DND-41 (cell line): ENCODE data around the gene MFAP4.

ENCODE experiments used
- ATAC-seq: fragments of 200-7000 bp; cut with Tn5 transposase; 3 replicates; pipeline ENCODE4 v1.9.1; 2021; ENCODE audit warnings: low read depth; ENCODE audit not compliant: insufficient read depth
- DNase-seq: peaks from one replicate; pipeline ENCODE4 v3.0.0-alpha.2; 2020
- H2AFZ ChIP-seq: 2 replicates; pipeline ENCODE4 v1.6.0; 2012; ENCODE audit warnings: low read depth, low read length
- H3K27ac ChIP-seq: 2 replicates; pipeline ENCODE4 v1.5.1; 2012; ENCODE audit warnings: low read length, inconsistent platforms
- H3K27me3 ChIP-seq: fragments of 200-600 bp; sonication (generic); 2 replicates; pipeline ENCODE4 v1.6.0; 2012; ENCODE audit warnings: low read length, mild to moderate bottlenecking, inconsistent platforms; ENCODE audit not compliant: insufficient read depth, poor library complexity
- H3K36me3 ChIP-seq: 2 replicates; pipeline ENCODE4 v1.5.1; 2012; ENCODE audit warnings: low read length, inconsistent platforms; ENCODE audit not compliant: insufficient read depth
- H3K4me1 ChIP-seq: 2 replicates; pipeline ENCODE4 v1.5.1; 2012; ENCODE audit warnings: mild to moderate bottlenecking, low read length; ENCODE audit not compliant: insufficient read depth
- H3K4me2 ChIP-seq: 2 replicates; pipeline ENCODE4 v1.6.0; 2012; ENCODE audit warnings: mild to moderate bottlenecking, moderate library complexity, low read length, inconsistent platforms; ENCODE audit not compliant: insufficient read depth
- H3K4me3 ChIP-seq, 2 experiments: fragments of 200-600 bp in 1 of 2; shearing (Covaris generic) in 1 of 2; 2 replicates each; pipeline ENCODE4 v1.5.1; 2012 to 2016; ENCODE audit warnings: inconsistent platforms in 2 of 2, low read length in 2 of 2, mild to moderate bottlenecking in 2 of 2, low read depth in 1 of 2, moderate library complexity in 1 of 2
- H3K79me2 ChIP-seq: 2 replicates; pipeline ENCODE4 v1.6.0; 2012; ENCODE audit warnings: low read length, inconsistent platforms; ENCODE audit not compliant: insufficient read depth
- H3K9ac ChIP-seq: 2 replicates; pipeline ENCODE4 v1.6.0; 2012; ENCODE audit warnings: low read depth, mild to moderate bottlenecking, inconsistent platforms, low read length, moderate library complexity
- H3K9me3 ChIP-seq: 2 replicates; pipeline ENCODE4 v1.5.1; 2012; ENCODE audit warnings: low read length, moderate library complexity, mild to moderate bottlenecking, inconsistent platforms; ENCODE audit not compliant: insufficient read depth, severe bottlenecking
- H4K20me1 ChIP-seq: 2 replicates; pipeline ENCODE4 v1.6.0; 2012; ENCODE audit warnings: low read length; ENCODE audit not compliant: insufficient read depth
- EZH2 ChIP-seq: IDR thresholded peaks from 3 replicates; pipeline ENCODE4 v1.6.1; 2012; ENCODE audit warnings: borderline replicate concordance, low read depth, mild to moderate bottlenecking, moderate library complexity, low read length, inconsistent platforms; ENCODE audit not compliant: severe bottlenecking
- TF ChIP-seq, protein P1 (sequence below): IDR thresholded peaks from 2 replicates; pipeline ENCODE4 v1.5.1; 2012; ENCODE audit warnings: borderline replicate concordance, low read length, moderate library complexity, mild to moderate bottlenecking; ENCODE audit not compliant: poor library complexity, severe bottlenecking; ENCODE audit errors: extremely low read depth

MFAP4 gene

DNA sequence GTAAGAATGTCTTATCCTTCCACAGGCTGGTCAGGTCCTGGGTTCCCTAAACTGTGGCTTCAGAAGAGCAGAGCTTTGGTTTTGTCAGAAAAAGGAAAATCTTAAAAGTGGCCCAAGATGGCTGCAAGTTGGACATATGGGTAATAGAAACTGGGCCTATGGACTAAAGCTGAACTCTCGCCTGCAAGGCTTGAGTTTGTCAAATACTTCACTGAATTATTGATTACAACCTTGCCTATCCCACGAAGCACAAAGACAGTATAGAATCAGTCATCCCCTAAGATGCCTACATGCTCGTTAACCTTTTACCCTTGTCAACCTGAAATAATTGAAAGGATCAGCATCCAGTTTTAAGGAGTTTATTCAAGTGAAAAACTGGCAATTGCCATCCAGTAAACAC, 44.7 kb upstream of the MFAP4 start:
- Histone ChIP-seq H3K79me2 (no peaks in the 10 kb centered on the region), H3K4me1 (no peaks in the 10 kb centered on the region)
- no peak for TF ChIP-seq EZH2

DNA sequence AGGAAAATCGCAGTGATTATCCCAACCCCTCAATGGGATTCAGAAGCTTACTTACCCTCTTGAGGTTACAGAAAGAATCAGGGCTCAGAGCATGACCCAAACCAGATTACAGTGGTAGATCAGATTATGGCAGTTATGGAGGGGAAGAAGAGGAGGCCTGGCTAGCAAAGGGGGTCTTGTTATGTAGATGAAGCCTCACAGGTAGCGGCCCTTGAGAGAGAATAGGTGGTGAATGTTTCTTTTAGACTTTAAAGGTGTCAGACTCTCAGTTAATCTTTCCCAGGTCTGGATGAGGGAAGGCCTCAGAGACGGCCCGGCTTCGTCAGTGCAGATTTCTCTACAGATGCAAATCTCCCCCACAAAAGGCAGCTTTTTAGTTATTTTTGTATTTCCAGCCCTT, 39.6 kb upstream of the MFAP4 start:
- H3K4me1 ChIP-seq: no peaks in the 10 kb centered on the region
- no peak overlapping the region for H3K4me3 ChIP-seq
- ATAC-seq (no peak), DNase-seq (no peak)
- TF ChIP-seq, protein P1, sequence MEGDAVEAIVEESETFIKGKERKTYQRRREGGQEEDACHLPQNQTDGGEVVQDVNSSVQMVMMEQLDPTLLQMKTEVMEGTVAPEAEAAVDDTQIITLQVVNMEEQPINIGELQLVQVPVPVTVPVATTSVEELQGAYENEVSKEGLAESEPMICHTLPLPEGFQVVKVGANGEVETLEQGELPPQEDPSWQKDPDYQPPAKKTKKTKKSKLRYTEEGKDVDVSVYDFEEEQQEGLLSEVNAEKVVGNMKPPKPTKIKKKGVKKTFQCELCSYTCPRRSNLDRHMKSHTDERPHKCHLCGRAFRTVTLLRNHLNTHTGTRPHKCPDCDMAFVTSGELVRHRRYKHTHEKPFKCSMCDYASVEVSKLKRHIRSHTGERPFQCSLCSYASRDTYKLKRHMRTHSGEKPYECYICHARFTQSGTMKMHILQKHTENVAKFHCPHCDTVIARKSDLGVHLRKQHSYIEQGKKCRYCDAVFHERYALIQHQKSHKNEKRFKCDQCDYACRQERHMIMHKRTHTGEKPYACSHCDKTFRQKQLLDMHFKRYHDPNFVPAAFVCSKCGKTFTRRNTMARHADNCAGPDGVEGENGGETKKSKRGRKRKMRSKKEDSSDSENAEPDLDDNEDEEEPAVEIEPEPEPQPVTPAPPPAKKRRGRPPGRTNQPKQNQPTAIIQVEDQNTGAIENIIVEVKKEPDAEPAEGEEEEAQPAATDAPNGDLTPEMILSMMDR: no peak
- TF ChIP-seq EZH2: no peak
- no peak overlapping the region for H3K4me2 ChIP-seq
- no peak overlapping the region for H3K9ac ChIP-seq
- H3K79me2 ChIP-seq: no peaks in the 10 kb centered on the region
- H4K20me1 ChIP-seq: no peaks in the 10 kb centered on the region
- H3K9me3 ChIP-seq: no peaks in the 10 kb centered on the region
- no peaks in the 10 kb centered on the region for H3K36me3 ChIP-seq
- peaks cover 6% of the 10 kb centered on the region for H3K27me3 ChIP-seq
- no peak overlapping the region for H3K27ac ChIP-seq
- no peak overlapping the region for H2AFZ ChIP-seq

More for the DNA sequence above, 44.7 kb upstream of the MFAP4 start:
- Histone ChIP-seq H3K36me3 (no peaks in the 10 kb centered on the region), H3K9me3 (no peaks in the 10 kb centered on the region), H3K4me3 (no peak overlapping the region), H3K27ac (no peak overlapping the region), H3K27me3 (peaks cover 2% of the 10 kb centered on the region), H3K4me2 (no peak overlapping the region), H4K20me1 (no peaks in the 10 kb centered on the region), H2AFZ (no peak overlapping the region), H3K9ac (no peak overlapping the region)
- DNase-seq (no peak), ATAC-seq (no peak)

DNA sequence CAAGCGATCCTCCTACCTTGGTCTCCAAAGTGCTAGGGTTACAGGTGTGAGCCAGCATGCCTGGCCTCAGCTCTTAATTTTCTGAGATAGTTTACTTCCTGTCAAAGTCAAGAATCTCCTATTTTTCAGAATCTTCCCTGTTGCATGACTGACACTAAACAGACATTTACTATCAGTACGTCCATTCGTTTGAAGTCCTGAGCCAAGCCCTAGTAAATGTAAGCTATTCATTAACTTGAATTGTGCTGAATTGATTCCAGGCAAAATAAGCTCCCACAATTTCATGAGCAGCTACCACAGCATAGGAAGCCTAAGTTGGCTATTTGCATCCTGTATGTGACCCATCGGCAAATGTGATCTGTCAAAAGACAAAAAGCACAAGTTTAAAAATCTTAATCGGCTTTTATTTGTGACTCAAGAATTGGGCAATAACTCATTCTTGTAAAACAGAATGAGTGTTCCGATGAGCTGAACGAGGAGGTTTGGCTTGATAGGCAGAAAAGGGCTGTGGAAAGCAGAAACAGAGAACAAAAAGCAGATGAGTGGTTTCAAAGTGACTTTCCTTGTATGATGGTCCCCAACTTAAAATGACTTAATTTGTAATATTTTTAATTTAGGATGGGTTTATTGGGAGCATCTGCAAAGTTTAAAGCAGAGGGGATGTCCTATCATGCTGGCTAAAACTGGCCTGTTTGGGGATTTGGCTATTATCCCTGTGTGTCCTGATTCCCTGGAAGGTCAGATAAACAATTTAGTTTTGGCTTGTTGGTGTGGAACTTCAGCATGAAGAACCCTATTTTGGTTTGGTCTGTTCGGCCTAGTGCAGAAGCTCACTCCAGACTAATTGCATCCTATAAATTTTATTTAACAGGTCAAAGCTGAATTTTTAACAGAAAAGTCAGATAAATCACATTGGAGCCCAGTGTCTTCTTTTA, 38.2 kb upstream of the MFAP4 start:
- Histone ChIP-seq H3K4me2 (no peak overlapping the region), H4K20me1 (no peaks in the 10 kb centered on the region)
- ATAC-seq: no peak

DNA sequence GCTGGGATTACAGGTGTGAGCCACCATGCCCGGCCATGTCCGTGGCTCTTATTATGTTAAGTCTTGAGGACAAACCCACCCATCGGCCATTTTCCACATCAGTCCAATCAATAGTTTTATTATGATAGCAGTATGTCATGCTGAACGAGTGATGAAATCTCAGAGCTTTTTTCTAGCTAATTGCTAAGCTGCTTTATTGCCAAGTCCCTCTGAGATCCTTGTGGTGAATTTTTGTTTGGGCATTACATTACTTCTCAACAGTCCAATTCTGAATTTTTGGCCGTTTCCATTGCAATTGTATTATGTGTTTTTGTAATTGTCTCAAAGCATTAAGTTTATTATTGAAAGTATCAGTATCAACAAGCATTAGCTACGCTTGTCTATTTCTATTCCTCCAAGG, 34.9 kb upstream of the MFAP4 start:
- no peak for DNase-seq
- ATAC-seq: no peak
- Histone ChIP-seq H3K27ac (no peak overlapping the region), H3K9me3 (no peaks in the 10 kb centered on the region), H4K20me1 (no peaks in the 10 kb centered on the region), H3K9ac (no peak overlapping the region), H2AFZ (no peak overlapping the region), H3K27me3 (peaks cover 14% of the 10 kb centered on the region), H3K4me2 (no peak overlapping the region), H3K4me3 (no peak overlapping the region), H3K4me1 (no peaks in the 10 kb centered on the region), H3K36me3 (no peaks in the 10 kb centered on the region), H3K79me2 (no peaks in the 10 kb centered on the region)
- no peak for TF ChIP-seq EZH2
- TF ChIP-seq, protein P1: no peak

More for the DNA sequence above, 38.2 kb upstream of the MFAP4 start:
- Histone ChIP-seq H3K36me3 (no peaks in the 10 kb centered on the region), H3K27ac (no peak overlapping the region), H3K4me3 (no peak overlapping the region), H2AFZ (no peak overlapping the region), H3K9ac (no peak overlapping the region), H3K79me2 (no peaks in the 10 kb centered on the region), H3K9me3 (no peaks in the 10 kb centered on the region), H3K27me3 (peaks cover 6% of the 10 kb centered on the region), H3K4me1 (no peaks in the 10 kb centered on the region)
- TF ChIP-seq, protein P1: no peak
- TF ChIP-seq EZH2: no peak
- DNase-seq: no peak
